ENCODE measurements around the gene PCDH20.

PCDH20 gene

GRCh38 chr13:61406275-61406674, 9.4 kb downstream of the PCDH20 start:
- no peak for DNase-seq (ENCODE audit: low spot score)
- no peaks in the 10 kb centered on the region for H3K9me3 ChIP-seq (replicated peaks in 1 of 2; ENCODE audit: control insufficient read depth in 2 of 2, insufficient read depth in 1 of 2, low read depth in 1 of 2, low read length in 2 of 2)
- no peak overlapping the region for H3K4ac ChIP-seq (ENCODE audit: low read length)
- no peak overlapping the region for H3K4me2 ChIP-seq (ENCODE audit: insufficient read depth, low read length, poor library complexity, severe bottlenecking)
- H2BK120ac ChIP-seq (ENCODE audit: low read depth, low read length): no peak overlapping the region
- no peak overlapping the region for H2BK12ac ChIP-seq (ENCODE audit: low read length)
- no peaks in the 10 kb centered on the region for H3K36me3 ChIP-seq (replicated peaks in 1 of 2; ENCODE audit: control insufficient read depth in 2 of 2, insufficient read depth in 2 of 2, low read length in 2 of 2)
- no peaks in the 10 kb centered on the region for H3K4me1 ChIP-seq (ENCODE audit: control insufficient read depth in 2 of 2, insufficient read depth in 1 of 2, low read depth in 1 of 2, low read length in 2 of 2)
- no peak overlapping the region for H3K14ac ChIP-seq (ENCODE audit: low read length)
- no peak overlapping the region for H3K23ac ChIP-seq (ENCODE audit: low read depth, low read length, poor library complexity)
- H2BK5ac ChIP-seq (ENCODE audit: low read length): no peak overlapping the region
- no peak overlapping the region for H3K4me3 ChIP-seq (ENCODE audit: low read length in 2 of 2)
- H2BK15ac ChIP-seq (ENCODE audit: low read length): no peak overlapping the region
- no peak overlapping the region for H4K91ac ChIP-seq (ENCODE audit: low read depth, low read length, poor library complexity)
- WGBS, 2 donors (ENCODE audit: extremely low coverage in 2 of 2, insufficient read length in 2 of 2, insufficient replicate concordance in 1 of 2): no CpG with 5 or more reads among the region's 1 CpG
- H4K8ac ChIP-seq (ENCODE audit: low read depth, low read length): no peak overlapping the region
- no peaks in the 10 kb centered on the region for H3K27me3 ChIP-seq (ENCODE audit: control insufficient read depth in 3 of 3, insufficient read depth in 3 of 3, low read depth in 1 of 3, low read length in 3 of 3)
- no peak overlapping the region for H3K27ac ChIP-seq (replicated peaks; ENCODE audit: low read length)
- H3K9ac ChIP-seq (ENCODE audit: low read depth, low read length, poor library complexity): no peak overlapping the region
- H2AFZ ChIP-seq (ENCODE audit: low read length): no peak overlapping the region
- no peak overlapping the region for H3K18ac ChIP-seq (ENCODE audit: low read length)
- H2AK5ac ChIP-seq (ENCODE audit: low read depth, low read length): no peak overlapping the region
- no peaks in the 10 kb centered on the region for H3K79me1 ChIP-seq (ENCODE audit: low read depth, low read length)

GRCh38 chr13:61396121-61396520, 19.5 kb downstream of the PCDH20 start:
- Histone ChIP-seq H3K4me3 (ENCODE audit: low read length in 2 of 2) (no peak overlapping the region), H3K79me1 (ENCODE audit: low read depth, low read length) (no peaks in the 10 kb centered on the region), H2AK5ac (ENCODE audit: low read depth, low read length) (no peak overlapping the region), H3K4ac (ENCODE audit: low read length) (no peak overlapping the region), H3K27me3 (ENCODE audit: control insufficient read depth in 3 of 3, insufficient read depth in 3 of 3, low read depth in 1 of 3, low read length in 3 of 3) (no peaks in the 10 kb centered on the region), H2BK12ac (ENCODE audit: low read length) (no peak overlapping the region), H2BK15ac (ENCODE audit: low read length) (no peak overlapping the region), H3K14ac (ENCODE audit: low read length) (no peak overlapping the region), H3K4me2 (ENCODE audit: insufficient read depth, low read length, poor library complexity, severe bottlenecking) (no peak overlapping the region), H2BK5ac (ENCODE audit: low read length) (no peak overlapping the region), H3K18ac (ENCODE audit: low read length) (no peak overlapping the region), H3K27ac (replicated peaks; ENCODE audit: low read length) (no peak overlapping the region), H3K23ac (ENCODE audit: low read depth, low read length, poor library complexity) (no peak overlapping the region), H4K91ac (ENCODE audit: low read depth, low read length, poor library complexity) (no peak overlapping the region), H2AFZ (ENCODE audit: low read length) (no peak overlapping the region), H3K36me3 (replicated peaks in 1 of 2; ENCODE audit: control insufficient read depth in 2 of 2, insufficient read depth in 2 of 2, low read length in 2 of 2) (no peaks in the 10 kb centered on the region), H3K9me3 (replicated peaks in 1 of 2; ENCODE audit: control insufficient read depth in 2 of 2, insufficient read depth in 1 of 2, low read depth in 1 of 2, low read length in 2 of 2) (no peaks in the 10 kb centered on the region), H3K4me1 (ENCODE audit: control insufficient read depth in 2 of 2, insufficient read depth in 1 of 2, low read depth in 1 of 2, low read length in 2 of 2) (no peaks in the 10 kb centered on the region), H3K9ac (ENCODE audit: low read depth, low read length, poor library complexity) (no peak overlapping the region), H4K8ac (ENCODE audit: low read depth, low read length) (no peak overlapping the region), H2BK120ac (ENCODE audit: low read depth, low read length) (no peak overlapping the region)
- no peak for DNase-seq (ENCODE audit: low spot score)

GRCh38 chr13:61391426-61391825, 24.2 kb downstream of the PCDH20 start:
- Histone ChIP-seq H3K14ac (ENCODE audit: low read length) (no peak overlapping the region), H3K23ac (ENCODE audit: low read depth, low read length, poor library complexity) (no peak overlapping the region), H2BK15ac (ENCODE audit: low read length) (no peak overlapping the region), H3K4me1 (ENCODE audit: control insufficient read depth in 2 of 2, insufficient read depth in 1 of 2, low read depth in 1 of 2, low read length in 2 of 2) (no peaks in the 10 kb centered on the region), H3K27me3 (ENCODE audit: control insufficient read depth in 3 of 3, insufficient read depth in 3 of 3, low read depth in 1 of 3, low read length in 3 of 3) (no peaks in the 10 kb centered on the region), H2AK5ac (ENCODE audit: low read depth, low read length) (no peak overlapping the region), H3K18ac (ENCODE audit: low read length) (no peak overlapping the region), H2BK120ac (ENCODE audit: low read depth, low read length) (no peak overlapping the region), H3K4me3 (ENCODE audit: low read length in 2 of 2) (no peak overlapping the region), H3K27ac (replicated peaks; ENCODE audit: low read length) (no peak overlapping the region), H3K9ac (ENCODE audit: low read depth, low read length, poor library complexity) (no peak overlapping the region), H2AFZ (ENCODE audit: low read length) (no peak overlapping the region), H3K36me3 (replicated peaks in 1 of 2; ENCODE audit: control insufficient read depth in 2 of 2, insufficient read depth in 2 of 2, low read length in 2 of 2) (no peaks in the 10 kb centered on the region), H2BK12ac (ENCODE audit: low read length) (no peak overlapping the region), H4K8ac (ENCODE audit: low read depth, low read length) (no peak overlapping the region), H3K4ac (ENCODE audit: low read length) (no peak overlapping the region), H3K4me2 (ENCODE audit: insufficient read depth, low read length, poor library complexity, severe bottlenecking) (no peak overlapping the region), H2BK5ac (ENCODE audit: low read length) (no peak overlapping the region), H4K91ac (ENCODE audit: low read depth, low read length, poor library complexity) (no peak overlapping the region), H3K9me3 (replicated peaks in 1 of 2; ENCODE audit: control insufficient read depth in 2 of 2, insufficient read depth in 1 of 2, low read depth in 1 of 2, low read length in 2 of 2) (no peaks in the 10 kb centered on the region), H3K79me1 (ENCODE audit: low read depth, low read length) (no peaks in the 10 kb centered on the region)
- no CpG with 5 or more reads among the region's 7 CpGs for WGBS, 2 donors (ENCODE audit: extremely low coverage in 2 of 2, insufficient read length in 2 of 2, insufficient replicate concordance in 1 of 2)
- no peak for DNase-seq (ENCODE audit: low spot score)

GRCh38 chr13:61387694-61388093, 28.0 kb downstream of the PCDH20 start:
- no peaks in the 10 kb centered on the region for H3K36me3 ChIP-seq (replicated peaks in 1 of 2; ENCODE audit: control insufficient read depth in 2 of 2, insufficient read depth in 2 of 2, low read length in 2 of 2)
- WGBS, 2 donors (ENCODE audit: extremely low coverage in 2 of 2, insufficient read length in 2 of 2, insufficient replicate concordance in 1 of 2): no CpG with 5 or more reads among the region's 3 CpGs
- no peak overlapping the region for H4K8ac ChIP-seq (ENCODE audit: low read depth, low read length)
- no peak overlapping the region for H2AK5ac ChIP-seq (ENCODE audit: low read depth, low read length)
- no peaks in the 10 kb centered on the region for H3K4me1 ChIP-seq (ENCODE audit: control insufficient read depth in 2 of 2, insufficient read depth in 1 of 2, low read depth in 1 of 2, low read length in 2 of 2)
- H3K4ac ChIP-seq (ENCODE audit: low read length): no peak overlapping the region
- H3K9me3 ChIP-seq (replicated peaks in 1 of 2; ENCODE audit: control insufficient read depth in 2 of 2, insufficient read depth in 1 of 2, low read depth in 1 of 2, low read length in 2 of 2): no peaks in the 10 kb centered on the region
- DNase-seq (ENCODE audit: low spot score): no peak
- no peak overlapping the region for H3K18ac ChIP-seq (ENCODE audit: low read length)
- no peak overlapping the region for H4K91ac ChIP-seq (ENCODE audit: low read depth, low read length, poor library complexity)
- no peaks in the 10 kb centered on the region for H3K79me1 ChIP-seq (ENCODE audit: low read depth, low read length)
- H3K14ac ChIP-seq (ENCODE audit: low read length): no peak overlapping the region
- no peak overlapping the region for H2BK15ac ChIP-seq (ENCODE audit: low read length)
- no peak overlapping the region for H3K4me3 ChIP-seq (ENCODE audit: low read length in 2 of 2)
- H2BK120ac ChIP-seq (ENCODE audit: low read depth, low read length): no peak overlapping the region
- no peaks in the 10 kb centered on the region for H3K27me3 ChIP-seq (ENCODE audit: control insufficient read depth in 3 of 3, insufficient read depth in 3 of 3, low read depth in 1 of 3, low read length in 3 of 3)
- H3K4me2 ChIP-seq (ENCODE audit: insufficient read depth, low read length, poor library complexity, severe bottlenecking): no peak overlapping the region
- H3K27ac ChIP-seq (replicated peaks; ENCODE audit: low read length): no peak overlapping the region
- H2AFZ ChIP-seq (ENCODE audit: low read length): no peak overlapping the region
- no peak overlapping the region for H3K23ac ChIP-seq (ENCODE audit: low read depth, low read length, poor library complexity)
- H2BK5ac ChIP-seq (ENCODE audit: low read length): no peak overlapping the region
- no peak overlapping the region for H3K9ac ChIP-seq (ENCODE audit: low read depth, low read length, poor library complexity)
- H2BK12ac ChIP-seq (ENCODE audit: low read length): no peak overlapping the region

All from neuronal stem cell (in vitro differentiated cells).